Mesendoderm (in vitro differentiated cells): ENCODE results near the gene DDX54.

Experiments used
- DNase-seq: peaks from one replicate; pipeline ENCODE4 v3.0.0; 2013
- H2AK5ac ChIP-seq: 2 replicates; pipeline ENCODE4 v1.6.1; 2013; ENCODE audit warnings: low read length, inconsistent platforms
- H2BK120ac ChIP-seq: 2 replicates; pipeline ENCODE4 v1.6.1; 2013; ENCODE audit warnings: low read depth, mild to moderate bottlenecking, low read length, moderate library complexity, mixed read lengths
- H2BK15ac ChIP-seq: replicated peaks from 2 replicates; pipeline ENCODE4 v1.6.1; 2013; ENCODE audit warnings: low read depth, mild to moderate bottlenecking, moderate library complexity
- H2BK5ac ChIP-seq: 2 replicates; pipeline ENCODE4 v1.6.1; 2013; ENCODE audit warnings: low read length, inconsistent platforms
- H3K18ac ChIP-seq: 2 replicates; pipeline ENCODE4 v1.6.1; 2013; ENCODE audit warnings: mild to moderate bottlenecking, low read length, mixed read lengths
- H3K23ac ChIP-seq: one replicate; pipeline ENCODE4 v1.6.1; 2013; ENCODE audit warnings: low read length
- H3K27ac ChIP-seq: 2 replicates; pipeline ENCODE4 v1.5.1; 2013; ENCODE audit warnings: low read depth, mild to moderate bottlenecking, inconsistent platforms, low read length, moderate library complexity
- H3K27me3 ChIP-seq: 2 replicates; pipeline ENCODE4 v1.6.1; 2013; ENCODE audit warnings: low read length, control low read depth, mild to moderate bottlenecking, inconsistent platforms; ENCODE audit not compliant: insufficient read depth, poor library complexity
- H3K36me3 ChIP-seq: 2 replicates; pipeline ENCODE4 v1.6.1; 2013; ENCODE audit warnings: low read length, inconsistent platforms; ENCODE audit not compliant: control insufficient read depth, insufficient read depth
- H3K4ac ChIP-seq: one replicate; pipeline ENCODE4 v1.6.1; 2013; ENCODE audit warnings: low read depth, mild to moderate bottlenecking, low read length, moderate library complexity
- H3K4me1 ChIP-seq: 2 replicates; pipeline ENCODE4 v1.6.1; 2013; ENCODE audit warnings: low read depth, low read length, inconsistent platforms; ENCODE audit not compliant: control insufficient read depth
- H3K4me2 ChIP-seq: 2 replicates; pipeline ENCODE4 v1.6.1; 2013; ENCODE audit warnings: low read length
- H3K4me3 ChIP-seq: 2 replicates; pipeline ENCODE4 v1.5.1; 2013; ENCODE audit warnings: mild to moderate bottlenecking, low read length
- H3K56ac ChIP-seq: one replicate; pipeline ENCODE4 v1.6.1; 2013; ENCODE audit warnings: low read length
- H3K79me1 ChIP-seq: 2 replicates; pipeline ENCODE4 v1.6.1; 2013; ENCODE audit warnings: low read length, inconsistent platforms
- H3K79me2 ChIP-seq: 2 replicates; pipeline ENCODE4 v1.6.1; 2013; ENCODE audit warnings: mild to moderate bottlenecking, low read length; ENCODE audit not compliant: control insufficient read depth, insufficient read depth
- H3K9ac ChIP-seq: 2 replicates; pipeline ENCODE4 v1.6.1; 2013; ENCODE audit warnings: low read length, inconsistent platforms
- H4K5ac ChIP-seq: one replicate; pipeline ENCODE4 v1.6.1; 2013; ENCODE audit warnings: low read length
- H4K8ac ChIP-seq: one replicate; pipeline ENCODE4 v1.6.1; 2013; ENCODE audit warnings: low read depth, mild to moderate bottlenecking, control low read depth, low read length, moderate library complexity
- WGBS: extraction: QIAGEN DNeasy Blood & Tissue Kit; methylation state at CpG from one replicate; pipeline ENCODE4 v1.1.7; 2013; ENCODE audit warnings: low lambda C conversion rate, missing lambda C conversion rate; ENCODE audit not compliant: insufficient coverage; ENCODE audit errors: extremely low coverage; 5-methylcytosine and 5-hydroxymethylcytosine counted together

DDX54 gene

DNA sequence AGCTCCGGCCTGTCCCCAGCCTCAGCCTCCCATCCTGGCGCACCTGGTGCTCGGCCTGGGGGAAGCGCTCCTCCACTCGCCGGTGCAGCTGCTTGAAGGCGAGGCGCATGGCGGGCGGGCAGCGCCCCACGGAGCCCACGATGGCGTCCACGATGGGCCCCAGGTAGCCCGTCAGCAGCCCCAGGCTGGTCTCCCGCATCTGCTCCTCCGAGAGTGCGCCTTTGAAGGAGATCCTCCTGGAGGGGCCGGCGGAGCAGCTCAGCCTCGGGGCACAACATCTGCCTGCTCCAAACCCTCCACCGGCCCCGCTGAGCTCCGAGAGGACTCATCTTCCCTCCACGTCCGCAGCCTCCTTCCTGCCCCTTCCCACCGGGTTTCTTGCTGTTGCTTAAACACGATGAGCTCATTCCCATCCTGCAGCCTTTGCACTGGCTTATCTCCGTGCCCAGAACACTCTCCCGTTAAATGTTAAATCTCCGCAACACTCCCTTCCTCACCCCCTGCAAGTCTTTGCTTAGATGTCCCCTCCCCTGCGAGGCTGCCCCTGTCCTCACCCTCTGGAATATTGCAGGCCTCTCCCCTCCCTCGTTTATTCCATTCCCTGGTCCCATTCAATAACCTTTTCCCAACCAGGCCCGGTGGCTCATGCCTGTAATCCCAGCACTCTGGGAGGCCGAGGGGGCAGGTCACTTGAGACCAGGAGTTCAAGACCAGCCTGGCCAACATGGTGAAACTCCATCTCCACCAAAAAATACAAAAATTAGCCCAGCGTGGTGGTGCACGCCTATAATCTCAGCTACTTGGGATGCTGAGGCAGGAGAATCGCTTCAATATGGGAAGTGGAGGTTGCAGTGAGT is 73.0 kb downstream of the DDX54 start:
- no peak for DNase-seq

DNA sequence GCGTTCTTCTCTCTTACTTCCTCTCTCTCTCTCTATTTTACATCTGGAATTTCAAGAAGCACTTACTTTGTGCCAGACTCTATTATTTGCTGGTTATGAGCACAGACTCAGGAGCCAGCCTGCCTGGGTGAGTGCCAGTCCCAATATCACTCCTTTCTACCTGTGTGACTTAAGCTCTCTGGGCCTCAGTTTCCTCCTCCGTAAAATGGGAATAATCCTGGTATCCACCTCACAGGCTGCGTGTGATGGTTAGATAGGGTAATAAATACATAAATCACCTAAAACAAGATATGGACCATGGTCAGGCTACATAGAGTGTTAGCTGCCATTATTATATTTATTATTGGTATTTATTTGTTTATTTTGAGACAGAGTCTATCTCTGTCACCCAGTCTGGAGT is 74.0 kb downstream of the DDX54 start:
- Histone ChIP-seq H3K4ac (no peak overlapping the region), H3K79me1 (no peaks in the 10 kb centered on the region), H3K4me1 (peaks cover 3% of the 10 kb centered on the region), H4K5ac (no peak overlapping the region), H2BK5ac (no peak overlapping the region), H3K36me3 (no peaks in the 10 kb centered on the region), H3K9ac (no peak overlapping the region), H2AK5ac (no peak overlapping the region), H3K23ac (no peak overlapping the region), H4K8ac (no peak overlapping the region), H3K4me3 (no peak overlapping the region), H3K56ac (no peak overlapping the region), H3K4me2 (no peak overlapping the region), H3K27me3 (no peaks in the 10 kb centered on the region), H3K18ac (no peak overlapping the region), H3K79me2 (no peaks in the 10 kb centered on the region), H2BK120ac (no peak overlapping the region), H2BK15ac (no peak overlapping the region), H3K27ac (no peak overlapping the region)
- no CpG with 5 or more reads among the region's 3 CpGs for WGBS
- DNase-seq, result no peak

More for the DNA sequence above, 73.0 kb downstream of the DDX54 start:
- Histone ChIP-seq H2BK5ac (no peak overlapping the region), H3K9ac (no peak overlapping the region), H3K18ac (no peak overlapping the region), H3K27me3 (no peaks in the 10 kb centered on the region), H3K4me1 (peaks cover 3% of the 10 kb centered on the region), H2AK5ac (no peak overlapping the region), H2BK15ac (no peak overlapping the region), H4K5ac (no peak overlapping the region), H3K27ac (no peak overlapping the region), H3K4me3 (no peak overlapping the region), H3K4ac (no peak overlapping the region), H3K79me2 (no peaks in the 10 kb centered on the region), H4K8ac (no peak overlapping the region), H3K4me2 (no peak overlapping the region), H3K23ac (no peak overlapping the region), H2BK120ac (no peak overlapping the region), H3K36me3 (no peaks in the 10 kb centered on the region), H3K79me1 (no peaks in the 10 kb centered on the region), H3K56ac (no peak overlapping the region)
- WGBS, result no CpG with 5 or more reads among the region's 39 CpGs

DNA sequence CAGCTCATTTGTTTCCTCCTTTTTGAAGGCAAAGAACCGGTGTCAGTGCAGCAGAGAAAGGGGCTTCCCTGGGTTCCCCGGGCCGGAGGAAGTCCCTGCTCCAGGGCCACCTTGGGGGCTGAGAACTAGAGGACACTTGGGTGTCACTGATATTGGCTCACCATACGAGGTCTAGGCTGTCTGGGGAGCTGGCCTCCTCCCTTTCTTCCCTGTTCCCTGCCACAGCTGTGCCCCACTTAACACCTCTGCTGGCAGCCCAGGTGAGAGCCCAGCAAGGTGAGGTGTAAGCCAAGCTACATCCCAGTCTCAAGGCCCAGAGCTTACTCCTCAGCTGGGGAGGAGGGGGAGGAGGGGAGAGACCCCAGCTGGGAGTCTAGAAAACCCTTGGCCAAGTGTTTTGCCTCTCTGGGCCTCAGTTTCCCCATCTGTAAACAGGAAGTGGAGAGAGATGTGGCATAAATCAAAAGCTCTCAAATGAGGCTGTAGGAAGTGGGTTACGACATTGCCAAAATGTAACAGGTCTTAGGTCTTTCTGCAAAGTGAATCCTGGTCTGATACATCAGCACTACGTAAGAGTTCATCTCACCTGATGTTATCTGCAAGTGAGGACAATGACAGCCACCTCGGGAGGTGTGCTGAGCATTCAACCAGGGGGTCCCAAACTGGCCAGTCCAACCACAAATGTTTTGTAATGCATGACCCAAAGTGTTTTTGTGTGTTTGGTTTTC is 75.2 kb downstream of the DDX54 start:
- Histone ChIP-seq H3K23ac (no peak overlapping the region), H3K79me2 (no peaks in the 10 kb centered on the region), H3K27ac (no peak overlapping the region), H3K27me3 (no peaks in the 10 kb centered on the region), H3K4me2 (no peak overlapping the region), H3K9ac (no peak overlapping the region), H3K4me3 (no peak overlapping the region), H3K18ac (no peak overlapping the region), H4K8ac (no peak overlapping the region), H3K4me1 (peaks cover 3% of the 10 kb centered on the region), H2BK15ac (no peak overlapping the region), H2BK120ac (no peak overlapping the region), H4K5ac (no peak overlapping the region), H3K4ac (no peak overlapping the region), H3K36me3 (no peaks in the 10 kb centered on the region), H3K79me1 (no peaks in the 10 kb centered on the region), H3K56ac (no peak overlapping the region), H2BK5ac (no peak overlapping the region), H2AK5ac (no peak overlapping the region)
- no peak for DNase-seq
- no CpG with 5 or more reads among the region's 7 CpGs for WGBS

GRCh38 chr12:113109360-113109759 is 75.9 kb downstream of the DDX54 start:
- Histone ChIP-seq H3K56ac (no peak overlapping the region), H2BK120ac (no peak overlapping the region), H3K36me3 (no peaks in the 10 kb centered on the region), H2AK5ac (no peak overlapping the region), H3K27ac (no peak overlapping the region), H3K18ac (no peak overlapping the region), H3K4me3 (no peak overlapping the region), H3K4me2 (no peak overlapping the region), H3K4me1 (peaks cover 3% of the 10 kb centered on the region), H4K8ac (no peak overlapping the region), H3K79me2 (no peaks in the 10 kb centered on the region), H2BK15ac (no peak overlapping the region), H3K23ac (no peak overlapping the region), H3K9ac (no peak overlapping the region), H3K27me3 (no peaks in the 10 kb centered on the region), H2BK5ac (no peak overlapping the region), H3K79me1 (no peaks in the 10 kb centered on the region), H4K5ac (no peak overlapping the region), H3K4ac (no peak overlapping the region)
- no peak for DNase-seq
- WGBS, result no CpG with 5 or more reads among the region's 5 CpGs

DNA sequence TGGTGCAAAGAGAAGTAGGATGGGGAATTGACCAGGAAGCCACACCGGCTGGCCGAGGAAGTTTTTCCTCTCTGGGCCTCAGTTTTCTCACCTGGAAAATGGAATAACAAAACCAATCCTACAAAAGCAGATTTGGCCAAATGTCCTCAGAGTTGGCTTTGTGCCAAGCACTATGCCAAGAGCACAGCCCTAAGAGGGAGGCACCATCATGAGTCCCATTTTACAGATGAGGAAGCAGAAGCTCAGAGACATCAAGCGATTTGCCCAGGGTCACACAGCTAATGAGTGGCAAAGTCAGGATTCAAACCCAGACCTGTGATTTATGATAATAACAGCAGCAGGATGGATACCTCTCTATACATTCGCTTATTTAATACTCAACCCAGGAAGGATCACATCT is 77.0 kb downstream of the DDX54 start:
- H3K36me3 ChIP-seq, result no peaks in the 10 kb centered on the region
- H3K79me1 ChIP-seq, result no peaks in the 10 kb centered on the region
- no peaks in the 10 kb centered on the region for H3K27me3 ChIP-seq
- H3K4ac ChIP-seq, result no peak overlapping the region
- H3K9ac ChIP-seq, result no peak overlapping the region
- H2BK120ac ChIP-seq, result no peak overlapping the region
- no peak overlapping the region for H3K27ac ChIP-seq
- no peaks in the 10 kb centered on the region for H3K79me2 ChIP-seq
- H2AK5ac ChIP-seq, result no peak overlapping the region
- H4K8ac ChIP-seq, result no peak overlapping the region
- no peak overlapping the region for H4K5ac ChIP-seq
- WGBS, result no CpG with 5 or more reads among the region's 4 CpGs
- H3K56ac ChIP-seq, result no peak overlapping the region
- H2BK15ac ChIP-seq, result no peak overlapping the region
- no peak for DNase-seq
- H2BK5ac ChIP-seq, result no peak overlapping the region
- H3K4me1 ChIP-seq, result peaks cover 3% of the 10 kb centered on the region
- H3K4me2 ChIP-seq, result no peak overlapping the region
- no peak overlapping the region for H3K18ac ChIP-seq
- H3K23ac ChIP-seq, result no peak overlapping the region
- H3K4me3 ChIP-seq, result no peak overlapping the region
